DOHH2 (cell line): ENCODE measurements around the gene LGALS3.

Experiments used
- EZH2phosphoT487 ChIP-seq: fragments of 200-600 bp; sonication (generic); IDR thresholded peaks from 2 replicates; pipeline ENCODE4 v1.6.1; 2017; ENCODE audit warnings: borderline replicate concordance, mild to moderate bottlenecking, antibody characterized with exemption, low read length, moderate library complexity, mixed read lengths
- TF ChIP-seq, protein P1 (sequence below): fragments of 200-600 bp; sonication (generic); IDR thresholded peaks from one replicate; pipeline ENCODE4 v1.5.1; 2014; ENCODE audit warnings: antibody characterized with exemption, mild to moderate bottlenecking, low read depth, low read length; ENCODE audit not compliant: poor library complexity, severe bottlenecking

DNA sequence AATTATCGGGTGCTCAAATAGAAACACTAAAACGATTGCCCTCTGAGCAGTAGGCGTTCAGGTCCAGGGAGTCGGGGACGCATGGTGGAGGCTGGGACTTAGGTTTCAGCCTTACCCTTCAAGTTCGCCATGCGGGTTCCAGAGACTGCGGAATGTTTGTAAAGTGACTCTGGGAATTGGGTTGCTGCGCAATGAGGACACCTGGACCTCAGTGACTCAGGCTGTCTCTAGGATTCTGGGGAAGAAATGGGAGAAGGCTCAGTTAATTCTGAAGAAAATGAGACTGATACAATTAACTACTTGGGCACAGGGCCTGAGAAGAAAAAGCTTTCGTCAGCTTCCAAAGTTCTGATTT lies 1.1 kb downstream of the LGALS3 start:
- TF ChIP-seq, protein P1, sequence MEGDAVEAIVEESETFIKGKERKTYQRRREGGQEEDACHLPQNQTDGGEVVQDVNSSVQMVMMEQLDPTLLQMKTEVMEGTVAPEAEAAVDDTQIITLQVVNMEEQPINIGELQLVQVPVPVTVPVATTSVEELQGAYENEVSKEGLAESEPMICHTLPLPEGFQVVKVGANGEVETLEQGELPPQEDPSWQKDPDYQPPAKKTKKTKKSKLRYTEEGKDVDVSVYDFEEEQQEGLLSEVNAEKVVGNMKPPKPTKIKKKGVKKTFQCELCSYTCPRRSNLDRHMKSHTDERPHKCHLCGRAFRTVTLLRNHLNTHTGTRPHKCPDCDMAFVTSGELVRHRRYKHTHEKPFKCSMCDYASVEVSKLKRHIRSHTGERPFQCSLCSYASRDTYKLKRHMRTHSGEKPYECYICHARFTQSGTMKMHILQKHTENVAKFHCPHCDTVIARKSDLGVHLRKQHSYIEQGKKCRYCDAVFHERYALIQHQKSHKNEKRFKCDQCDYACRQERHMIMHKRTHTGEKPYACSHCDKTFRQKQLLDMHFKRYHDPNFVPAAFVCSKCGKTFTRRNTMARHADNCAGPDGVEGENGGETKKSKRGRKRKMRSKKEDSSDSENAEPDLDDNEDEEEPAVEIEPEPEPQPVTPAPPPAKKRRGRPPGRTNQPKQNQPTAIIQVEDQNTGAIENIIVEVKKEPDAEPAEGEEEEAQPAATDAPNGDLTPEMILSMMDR: no peak
- TF ChIP-seq EZH2phosphoT487: no peak
